HepG2 (cell line): Measurements from ENCODE around the gene SAMD9L. TPM values are rescaled to one million over a fixed set of nuclear protein-coding genes. Genes with fewer than 3 reads are reported as not detected.

ENCODE experiments used
- ATAC-seq: fragments of 200-7000 bp; cut with Tn5 transposase; 3 replicates; pipeline ENCODE4 v1.9.1; 2020; ENCODE audit warnings: mild to moderate bottlenecking, moderate library complexity
- BruUV-seq: library from RNA; stranded (reverse); fragments of 400-500 nt; replicated peaks from 2 replicates; lab custom pipeline; 2021; lab: Mats Ljungman, UMichigan
- CTCF ChIA-PET: fragments of 300-600 bp; formaldehyde crosslinking; extraction: SDS; loops from one replicate; lab custom pipeline; 2021; ENCODE audit warnings: low total read pairs, inconsistent platforms, low intra/inter-chr PET ratio; lab: Yijun Ruan, JAX
- POLR2A ChIA-PET: fragments of 350-600 bp; sonication (Branson Sonifier 250); formaldehyde crosslinking; loops from one replicate; lab custom pipeline; 2020; ENCODE audit warnings: antibody characterized with exemption, inconsistent platforms; lab: Yijun Ruan, JAX
- DNase-seq: peaks from one replicate; pipeline ENCODE4 v3.0.0-alpha.2; 2015; ENCODE audit warnings: low spot score
- FAIRE-seq: peaks from 3 replicates; lab custom pipeline; 2011; peaks lifted over from hg19 to GRCh38; lab: Jason Lieb, UNC
- H2AFZ ChIP-seq: one replicate; pipeline ENCODE4 v1.6.1; 2011; ENCODE audit warnings: low read length, inconsistent platforms
- H3K27ac ChIP-seq: fragments of 300-600 bp; 3 replicates; pipeline ENCODE4 v1.8.0; 2011; ENCODE audit warnings: mixed run types, mild to moderate bottlenecking, mixed read lengths, low read length, inconsistent platforms; ENCODE audit not compliant: insufficient read depth; ENCODE audit errors: extremely low read length
- H3K27me3 ChIP-seq, 2 experiments: fragments of 200-600 bp in 1 of 2; 2 replicates in 1 of 2; 3 replicates in 1 of 2; pipeline versions ENCODE4 v1.6.0 to v1.8.0; 2011; ENCODE audit warnings: low read length in 2 of 2, mild to moderate bottlenecking in 2 of 2, moderate library complexity in 2 of 2, inconsistent platforms in 1 of 2; ENCODE audit not compliant: insufficient read depth in 2 of 2, control insufficient read depth in 1 of 2
- H3K36me3 ChIP-seq, 2 experiments: fragments of 200-600 bp in 1 of 2; replicated peaks in 1 of 2; 2 replicates in 1 of 2; 3 replicates in 1 of 2; pipeline versions ENCODE4 v1.5.1 to v1.8.0; 2011; ENCODE audit warnings: low read length in 2 of 2, inconsistent platforms in 1 of 2; ENCODE audit not compliant: insufficient read depth in 2 of 2, control insufficient read depth in 1 of 2
- H3K4me1 ChIP-seq: 2 replicates; pipeline ENCODE4 v1.5.1; 2012; ENCODE audit warnings: low read length, inconsistent platforms; ENCODE audit not compliant: insufficient read depth
- H3K4me2 ChIP-seq: 2 replicates; pipeline ENCODE4 v1.6.0; 2011; ENCODE audit warnings: low read depth, low read length, inconsistent platforms
- H3K4me3 ChIP-seq, 3 experiments: fragments of 200-600 bp in 1 of 3; sonication (generic), shearing (Covaris generic) in 1 of 3; replicated peaks in 1 of 3; 2 replicates each; pipeline ENCODE4 v1.5.1; 2011 to 2016; ENCODE audit warnings: low read length in 3 of 3, inconsistent platforms in 2 of 3, low read depth in 2 of 3, mild to moderate bottlenecking in 2 of 3, control low read depth in 1 of 3, mixed read lengths in 1 of 3; ENCODE audit not compliant: insufficient read depth in 1 of 3
- H3K79me2 ChIP-seq: one replicate; pipeline ENCODE4 v1.6.1; 2011; ENCODE audit warnings: low read length, inconsistent platforms; ENCODE audit not compliant: insufficient read depth
- H3K9ac ChIP-seq: 2 replicates; pipeline ENCODE4 v1.6.0; 2011; ENCODE audit warnings: mild to moderate bottlenecking, low read depth, low read length, inconsistent platforms; ENCODE audit not compliant: insufficient read depth
- H3K9me3 ChIP-seq: 2 replicates; pipeline ENCODE4 v1.5.1; 2012; ENCODE audit warnings: mild to moderate bottlenecking, low read length
- H4K20me1 ChIP-seq: 2 replicates; pipeline ENCODE4 v1.6.0; 2011; ENCODE audit warnings: inconsistent platforms, mild to moderate bottlenecking, low read length, moderate library complexity; ENCODE audit not compliant: insufficient read depth
- BRF2 ChIP-seq: sonication (generic); formaldehyde crosslinking; IDR thresholded peaks from 2 replicates; pipeline ENCODE4 v1.8.1; 2022; ENCODE audit warnings: mild to moderate bottlenecking, missing genetic modification reagents
- EHMT2 ChIP-seq: fragments of 200-600 bp; sonication (generic); IDR thresholded peaks from 2 replicates; pipeline ENCODE4 v1.7.0; 2017; ENCODE audit warnings: antibody characterized with exemption, low read depth, low read length, borderline replicate concordance
- FOXK1 ChIP-seq: sonication (generic); formaldehyde crosslinking; IDR thresholded peaks from 2 replicates; pipeline ENCODE4 v1.4.0; 2020; ENCODE audit warnings: low read depth, missing genetic modification reagents, borderline replicate concordance
- HDAC6 ChIP-seq: fragments of 200-600 bp; sonication (generic); IDR thresholded peaks from 2 replicates; pipeline ENCODE4 v1.7.0; 2017; ENCODE audit warnings: mild to moderate bottlenecking, antibody characterized with exemption, low read length, low read depth
- MXI1 ChIP-seq: IDR thresholded peaks from 3 replicates; pipeline ENCODE4 v1.6.1; 2012; ENCODE audit warnings: low read depth, low read length, inconsistent platforms, borderline replicate concordance
- PAF1 ChIP-seq: IDR thresholded peaks from 2 replicates; pipeline ENCODE4 v1.6.1; 2016; ENCODE audit warnings: missing genetic modification reagents, missing compliant biosample characterization
- SKIL ChIP-seq: sonication (generic); formaldehyde crosslinking; IDR thresholded peaks from 2 replicates; pipeline ENCODE4 v1.8.0; 2022; ENCODE audit warnings: missing genetic modification reagents, mild to moderate bottlenecking, moderate library complexity, borderline replicate concordance
- SOX13 ChIP-seq, 3 experiments: fragments of 450-650 bp in 1 of 3; sonication (generic) in 1 of 3; formaldehyde crosslinking in 1 of 3; IDR thresholded peaks in 2 of 3; conservative IDR thresholded peaks in 1 of 3; 2 replicates each; pipeline versions ENCODE4 v1.5.0 to v1.6.1; 2016 to 2020; ENCODE audit warnings: antibody characterized with exemption in 1 of 3, mild to moderate bottlenecking in 1 of 3, missing compliant biosample characterization in 1 of 3, missing genetic modification reagents in 1 of 3, moderate library complexity in 1 of 3
- ZBTB8A ChIP-seq: sonication (generic); formaldehyde crosslinking; IDR thresholded peaks from 2 replicates; pipeline ENCODE4 v1.4.0; 2020; ENCODE audit warnings: mild to moderate bottlenecking, low read depth, missing genetic modification reagents, borderline replicate concordance
- ZNF33A ChIP-seq: sonication (generic); formaldehyde crosslinking; IDR thresholded peaks from 2 replicates; pipeline ENCODE4 v1.5.1; 2020; ENCODE audit warnings: missing genetic modification reagents, mild to moderate bottlenecking, moderate library complexity, borderline replicate concordance
- ZNF343 ChIP-seq: sonication (generic); formaldehyde crosslinking; IDR thresholded peaks from 2 replicates; pipeline ENCODE4 v1.4.0; 2020; ENCODE audit warnings: mild to moderate bottlenecking, missing genetic modification reagents
- ZNF644 ChIP-seq: IDR thresholded peaks from 2 replicates; pipeline ENCODE4 v1.6.1; 2016; ENCODE audit warnings: low read depth
- WGBS: methylation state at CpG from one replicate; pipeline ENCODE4 v1.1.6; 2017; ENCODE audit warnings: low lambda C conversion rate; 5-methylcytosine and 5-hydroxymethylcytosine counted together
- in situ Hi-C: cut with HindIII; loops from 2 replicates; pipeline ENCODE4 v1.10.0; 2017; ENCODE audit warnings: low pct_unique_long_range_greater_than_20kb; ENCODE audit not compliant: extremely low pct_ligation_motif_present
- intact Hi-C: fragments of 100-400 bp; cut with micrococcal nuclease; formaldehyde crosslinking; loops from one replicate; pipeline ENCODE4 v1.10.0; 2022; ENCODE audit not compliant: unreplicated experiment
- polyA plus RNA-seq, 8 experiments: library from polyadenylated mRNA; depleted of rRNA in 3 of 8; stranded (reverse) in 7 of 8; unstranded in 1 of 8; fragments of >200 nt; fragmentation: Illumina TruSeq in 4 of 8; extraction: Trizol in 4 of 8; gene quantifications; 2 replicates each; pipeline versions ENCODE4 v1.2.1 to v1.2.3, GENCODE V29; 2011 to 2016; ENCODE audit warnings: low read depth in 4 of 8, missing spikeins in 1 of 8, mixed read lengths in 1 of 8; ENCODE audit not compliant: insufficient read depth in 1 of 8
- total RNA-seq, 5 experiments: library from RNA; depleted of rRNA; stranded (reverse); fragments of >200 nt; fragmentation: Illumina TruSeq; extraction: Trizol; gene quantifications; 2 replicates each; pipeline ENCODE4 v1.2.3, GENCODE V29; 2016; ENCODE audit warnings: low read depth in 1 of 5

The SAMD9L gene
- total and polyA plus RNA-seq, 2 of the 13 experiments (the other 11 are each of a cell fraction or from before 2014, with no cell fraction given), result not detected

GRCh38 chr7:93120592-93121549 is 27.3 kb downstream of the SAMD9L start:
- CTCF ChIA-PET, result no interaction called here
- no TSS peak for BruUV-seq
- FAIRE-seq (no peak), ATAC-seq (no peak), DNase-seq (no peak)
- Histone ChIP-seq H3K27me3 (no peaks in the 10 kb centered on the region), H3K79me2 (no peaks in the 10 kb centered on the region), H3K4me1 (peaks cover 10% of the 10 kb centered on the region), H3K9ac (no peak overlapping the region), H2AFZ (no peak overlapping the region), H3K27ac (no peak overlapping the region), H4K20me1 (no peaks in the 10 kb centered on the region), H3K4me3 (no peak overlapping the region), H3K4me2 (no peak overlapping the region), H3K36me3 (no peaks in the 10 kb centered on the region), H3K9me3 (no peaks in the 10 kb centered on the region)
- intact Hi-C loops (no loop called here), in situ Hi-C loops (no loop called here)
- POLR2A ChIA-PET, result no interaction called here
- TF ChIP-seq FOXK1 (no peak), ZNF343 (CRISPR knock-in tag) (peak; percentile 92)
- WGBS, result 30% methylated on average over 10 of the region's 12 CpGs

- no peak for ATAC-seq
- no peak for FAIRE-seq
- no peak overlapping the region for H2AFZ ChIP-seq
- WGBS, result 63% methylated on average over 4 of the region's 4 CpGs
- peaks cover 10% of the 10 kb centered on the region for H3K4me1 ChIP-seq
- H3K27me3 ChIP-seq, result no peaks in the 10 kb centered on the region
- BruUV-seq, result no TSS peak
- H4K20me1 ChIP-seq, result no peaks in the 10 kb centered on the region
- H3K79me2 ChIP-seq, result no peaks in the 10 kb centered on the region
- intact Hi-C loops, result no loop called here
- no peaks in the 10 kb centered on the region for H3K36me3 ChIP-seq
- H3K4me3 ChIP-seq, result no peak overlapping the region
- no peak overlapping the region for H3K4me2 ChIP-seq
- ChIA-PET CTCF (no interaction called here), POLR2A (no interaction called here)
- H3K27ac ChIP-seq, result no peak overlapping the region
- H3K9ac ChIP-seq, result no peak overlapping the region
- no peaks in the 10 kb centered on the region for H3K9me3 ChIP-seq
- in situ Hi-C loops, result no loop called here
- DNase-seq, result no peak
- TF ChIP-seq ZBTB8A (CRISPR knock-in tag) (no peak), SOX13 (IDR thresholded peaks at IDR 0.05) (no peak), SOX13 (CRISPR knock-in tag; conservative IDR thresholded peaks at IDR 0.05 in 1 of 2, IDR thresholded peaks at IDR 0.05 in 1 of 2) (no peak), ZNF644 (no peak), MXI1 (no peak), EHMT2 (no peak), ZNF33A (CRISPR knock-in tag) (no peak), BRF2 (CRISPR knock-in tag) (no peak), SKIL (CRISPR knock-in tag) (no peak), HDAC6 (no peak), PAF1 (no peak)
Observed at GRCh38 chr7:93119191-93119905, 28.8 kb downstream of the SAMD9L start.
